Measurements from ENCODE around the gene DENND2C.

DENND2C gene

DNA sequence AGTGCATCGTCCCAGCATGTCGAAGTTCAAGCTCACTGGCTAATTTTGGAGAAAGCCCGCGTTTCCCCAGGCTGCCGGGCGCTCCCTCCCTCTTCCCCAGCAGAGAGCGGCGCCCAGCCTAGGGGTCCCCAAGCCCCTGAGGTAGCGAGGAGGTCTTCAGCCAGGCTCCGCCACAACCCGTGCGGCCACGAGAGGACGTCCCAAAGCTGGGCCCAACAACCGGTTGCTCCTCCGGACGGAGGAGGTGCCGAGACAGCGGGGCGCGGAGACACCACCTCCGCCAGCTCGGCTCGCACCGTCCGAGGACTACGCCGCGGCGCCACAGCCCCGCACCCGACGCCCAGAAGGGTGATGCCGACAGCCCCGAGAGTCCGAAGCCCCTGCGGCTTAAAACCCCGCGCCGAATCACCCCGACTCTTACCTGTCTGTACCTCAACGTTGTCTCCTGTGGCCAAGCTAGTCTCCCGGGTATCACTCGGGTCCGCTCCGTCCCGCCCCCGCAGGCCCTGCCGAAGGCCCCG, at the start of gene DENND2C:
Gene DENND2C, minus strand, starts transcription at position 488 of the 521 bp plus-strand sequence. CDS start 44,065 bp downstream, outside the sequence.
- DNase-seq (ENCODE audit: low read depth, low spot score): no peak
- peak within 1 kb of the TSS; percentile 99 for H3K27ac ChIP-seq

DNA sequence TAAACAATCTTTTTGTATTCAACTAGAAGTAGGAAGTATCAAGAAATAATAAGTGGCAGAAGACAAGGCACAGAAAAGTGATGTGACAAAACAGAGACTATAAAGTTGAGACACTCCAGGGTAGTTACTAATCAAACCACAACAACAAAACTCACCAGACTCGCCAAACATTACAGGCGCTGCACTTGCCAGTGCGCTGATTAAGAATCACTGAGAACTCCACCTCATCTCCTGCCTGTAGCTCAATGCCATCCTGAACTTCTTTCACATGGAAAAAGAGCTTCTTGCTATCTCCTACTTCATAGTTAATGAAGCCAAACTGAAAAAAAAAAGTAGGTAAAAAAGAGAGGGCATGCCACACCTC, 49.6 kb upstream of the DENND2C start:
- peak overlapping the region; percentile 85 for H3K27ac ChIP-seq
- DNase-seq (ENCODE audit: low read depth, low spot score): no peak

- peak overlapping the region; percentile 85 for H3K27ac ChIP-seq
- DNase-seq (ENCODE audit: low read depth, low spot score): peak; percentile 53
These were observed 49.0 kb upstream of the DENND2C start for GRCh38 chr1:114718661-114719423.

DNA sequence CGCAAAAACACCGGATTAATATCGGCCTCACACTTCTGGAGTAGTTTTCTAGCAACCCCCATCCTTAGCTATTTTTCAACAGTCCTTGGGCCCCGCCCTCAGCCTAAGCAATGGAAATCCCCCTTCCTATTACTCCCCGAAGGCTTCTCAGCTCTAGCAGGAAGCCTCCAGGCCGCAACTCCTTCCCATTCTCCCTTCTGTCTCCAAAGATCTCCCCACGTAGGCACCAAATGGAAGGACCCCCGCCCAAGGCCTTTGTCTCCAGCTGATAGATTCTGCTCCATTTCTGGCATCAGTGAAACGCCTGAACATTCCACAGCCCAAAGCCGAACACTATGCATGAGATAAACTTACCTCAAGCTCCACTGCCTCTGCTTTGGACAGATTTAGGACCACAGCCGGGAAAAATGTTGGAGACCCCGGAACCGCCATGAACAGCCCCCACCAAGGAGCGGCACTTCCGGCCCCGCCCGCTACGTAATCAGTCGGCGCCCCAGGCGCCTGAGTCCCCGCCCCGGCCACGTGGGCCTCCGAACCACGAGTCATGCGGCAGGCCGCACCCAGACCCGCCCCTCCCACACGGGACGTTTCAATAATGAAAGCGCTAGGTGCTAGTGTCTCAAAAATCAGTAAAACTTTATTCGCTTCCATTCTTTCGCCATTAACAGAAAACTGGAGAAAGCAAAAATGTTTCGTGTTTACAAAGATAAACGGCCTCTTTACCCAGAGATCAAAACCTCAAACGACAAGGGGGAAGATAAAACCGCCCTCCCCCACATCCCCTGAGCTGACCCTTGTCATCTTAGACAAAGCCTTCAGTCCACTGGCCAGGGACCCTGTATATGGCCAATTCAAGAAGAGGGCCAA, 46.7 kb upstream of the DENND2C start, which contains the start of gene NRAS:
Gene NRAS, minus strand, starts transcription at position 468 of the 867 bp plus-strand sequence. CDS start 611 bp downstream, outside the sequence.
- peak within 1 kb of the TSS; percentile 85 for H3K27ac ChIP-seq
- DNase-seq (ENCODE audit: low read depth, low spot score): no peak

GRCh38 chr1:114715952-114716303, 46.1 kb upstream of the DENND2C start:
- H3K27ac ChIP-seq: peak overlapping the region; percentile 85
- no peak for DNase-seq (ENCODE audit: low read depth, low spot score)

GRCh38 chr1:114712977-114713376, 43.1 kb upstream of the DENND2C start:
- no peak for DNase-seq (ENCODE audit: low read depth, low spot score)
- H3K27ac ChIP-seq: no peak overlapping the region

GRCh38 chr1:114710360-114710759, 40.5 kb upstream of the DENND2C start:
- no peak for DNase-seq (ENCODE audit: low read depth, low spot score)
- no peak overlapping the region for H3K27ac ChIP-seq

- H3K27ac ChIP-seq: no peak overlapping the region
- DNase-seq (ENCODE audit: low read depth, low spot score): no peak
These were observed 37.8 kb upstream of the DENND2C start for GRCh38 chr1:114707604-114708003.

DNA sequence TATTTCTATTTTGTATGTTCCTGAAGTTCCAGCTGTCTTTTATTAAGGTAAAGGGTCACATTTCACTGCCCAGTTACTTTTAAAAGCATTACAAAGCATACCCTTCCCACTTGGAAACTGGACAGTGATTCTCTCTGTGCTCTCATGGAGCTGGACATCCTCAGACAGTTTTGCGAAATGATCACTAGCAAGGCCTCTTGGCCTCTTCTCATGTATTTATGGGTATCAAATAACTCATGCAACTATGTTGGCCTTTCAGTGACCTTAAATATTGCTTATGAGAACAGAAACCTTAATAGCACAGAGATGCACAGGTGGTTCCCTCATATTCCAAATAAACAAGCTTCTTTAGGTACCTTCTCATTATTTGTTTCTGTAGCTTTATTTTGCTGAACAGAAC, 33.4 kb upstream of the DENND2C start:
- no peak for DNase-seq (ENCODE audit: low read depth, low spot score)
- H3K27ac ChIP-seq: no peak overlapping the region

DNA sequence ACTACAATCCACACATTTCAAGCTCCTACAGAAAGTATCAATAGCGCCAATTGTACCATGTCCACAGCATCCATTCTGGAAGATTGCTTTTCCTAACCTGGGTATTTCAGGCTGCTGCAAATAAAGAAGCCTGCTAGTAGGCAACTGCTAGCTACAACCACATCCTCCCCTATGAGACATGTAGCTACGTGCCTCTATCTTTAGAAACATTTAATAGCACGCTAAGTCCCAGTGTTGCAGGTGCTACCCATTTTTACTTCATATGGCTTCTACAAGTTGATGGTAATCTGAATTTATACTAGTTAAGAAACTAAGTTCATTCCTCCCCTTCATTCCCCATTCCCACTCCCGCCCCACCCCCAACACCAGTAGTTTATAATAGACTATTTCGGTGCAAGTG, 32.9 kb upstream of the DENND2C start:
- no peak for DNase-seq (ENCODE audit: low read depth, low spot score)

DNA sequence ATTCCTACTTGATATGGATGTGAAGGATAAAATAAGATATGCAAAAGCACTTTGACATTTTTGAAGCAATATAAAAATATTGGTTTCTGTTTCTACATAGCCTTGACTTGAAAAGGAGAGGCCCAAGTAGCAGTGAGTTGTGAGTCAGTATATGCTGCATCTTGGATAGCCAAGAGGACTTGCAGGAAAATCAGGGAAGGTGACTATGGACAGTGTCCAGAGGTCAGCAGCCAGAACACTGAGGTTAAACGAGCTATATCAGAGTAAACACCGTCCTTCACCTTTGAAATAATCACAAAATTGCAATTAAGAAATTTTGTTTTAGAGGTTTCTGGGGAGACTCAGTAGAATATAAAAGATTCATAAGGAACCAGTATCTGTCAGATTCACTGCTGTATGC, 32.1 kb upstream of the DENND2C start:
- DNase-seq (ENCODE audit: low read depth, low spot score): no peak
- no peak overlapping the region for H3K27ac ChIP-seq

More for the DNA sequence above, 32.9 kb upstream of the DENND2C start:
- no peak overlapping the region for H3K27ac ChIP-seq

DNA sequence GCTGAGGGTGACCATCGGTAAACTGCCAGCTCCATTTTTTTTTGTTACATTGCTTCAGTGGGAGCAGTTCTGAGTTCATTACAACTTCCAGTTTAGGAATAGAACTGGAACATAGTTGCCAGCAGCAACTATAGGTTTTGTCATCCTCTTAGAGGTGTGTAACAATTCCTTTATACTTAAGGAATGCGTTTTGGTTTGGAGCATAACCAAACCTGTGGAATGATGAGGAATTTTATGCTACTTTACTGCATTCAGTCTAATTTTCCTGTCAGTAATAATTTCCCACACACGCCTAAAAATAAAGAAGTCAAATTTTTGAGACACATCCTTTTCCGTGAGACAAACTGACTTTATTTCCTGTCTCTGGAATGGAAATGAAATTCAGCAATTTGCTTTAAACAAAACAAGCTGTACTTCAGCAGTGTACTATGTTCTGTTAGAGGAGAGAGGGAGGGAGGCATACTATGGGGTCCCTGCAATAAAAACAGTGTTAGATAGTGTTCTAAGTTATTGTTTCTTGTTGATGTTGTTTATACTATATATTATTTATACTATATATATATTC, 30.3 kb upstream of the DENND2C start:
- no peak overlapping the region for H3K27ac ChIP-seq
- no peak for DNase-seq (ENCODE audit: low read depth, low spot score)

DNA sequence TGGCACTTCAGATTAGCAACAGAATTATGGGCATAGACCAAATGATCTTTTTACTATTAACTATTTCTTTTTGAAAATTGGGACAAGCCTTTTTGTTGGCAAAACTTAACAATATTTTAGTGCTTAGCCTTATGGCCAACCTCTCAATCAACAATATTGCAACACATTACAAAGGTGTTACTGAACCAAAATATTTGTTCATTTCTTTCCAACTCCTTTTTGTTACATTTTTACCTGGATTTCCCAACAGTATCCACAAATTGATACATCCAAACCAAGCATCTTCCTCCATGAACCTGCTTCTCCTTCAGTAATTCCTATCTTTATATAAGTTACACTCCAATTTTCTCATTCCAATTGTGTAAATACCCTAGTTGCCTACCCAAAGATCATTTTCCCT, 27.0 kb upstream of the DENND2C start:
- no peak overlapping the region for H3K27ac ChIP-seq
- no peak for DNase-seq (ENCODE audit: low read depth, low spot score)

DNA sequence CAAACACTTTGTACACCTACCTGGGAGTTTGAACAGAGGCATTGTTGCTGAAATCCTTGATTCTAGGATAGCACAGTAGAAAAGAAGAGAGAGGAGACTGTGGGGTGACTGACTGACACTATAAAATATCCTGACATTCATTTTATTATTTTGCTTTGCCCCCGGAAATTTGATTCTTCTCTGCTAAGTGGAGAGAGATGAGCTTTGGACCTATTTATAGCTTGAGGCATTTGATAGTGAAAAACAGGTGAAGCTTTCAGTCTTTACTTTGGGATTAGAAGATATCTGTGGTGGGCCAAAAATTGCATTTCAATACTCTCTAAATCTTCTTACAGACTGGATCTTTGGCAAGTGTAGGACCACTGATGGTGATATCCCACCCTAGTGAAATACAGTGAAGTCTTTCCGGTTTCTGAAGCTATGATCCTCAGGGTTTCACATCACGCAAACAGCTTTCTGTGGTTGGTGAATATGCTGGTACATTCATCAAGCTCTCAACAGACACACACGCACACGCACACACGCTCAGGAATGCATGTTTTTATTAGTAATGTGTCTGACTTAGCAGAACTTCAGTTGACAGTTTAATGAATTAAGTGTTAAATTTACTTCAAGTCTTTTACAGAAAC, 25.7 kb upstream of the DENND2C start, which contains the start of gene AMPD1:
Gene AMPD1, minus strand, starts transcription at position 117 of the 629 bp plus-strand sequence. Its CDS starts 75 bp downstream, at position 42.
- no peak within 1 kb of the TSS for H3K27ac ChIP-seq
- DNase-seq (ENCODE audit: low read depth, low spot score): peak; percentile 54

GRCh38 chr1:114694540-114695310, 24.9 kb upstream of the DENND2C start:
- H3K27ac ChIP-seq: no peak overlapping the region
- DNase-seq (ENCODE audit: low read depth, low spot score): no peak

GRCh38 chr1:114692947-114693346, 23.1 kb upstream of the DENND2C start:
- no peak for DNase-seq (ENCODE audit: low read depth, low spot score)
- H3K27ac ChIP-seq: no peak overlapping the region

DNA sequence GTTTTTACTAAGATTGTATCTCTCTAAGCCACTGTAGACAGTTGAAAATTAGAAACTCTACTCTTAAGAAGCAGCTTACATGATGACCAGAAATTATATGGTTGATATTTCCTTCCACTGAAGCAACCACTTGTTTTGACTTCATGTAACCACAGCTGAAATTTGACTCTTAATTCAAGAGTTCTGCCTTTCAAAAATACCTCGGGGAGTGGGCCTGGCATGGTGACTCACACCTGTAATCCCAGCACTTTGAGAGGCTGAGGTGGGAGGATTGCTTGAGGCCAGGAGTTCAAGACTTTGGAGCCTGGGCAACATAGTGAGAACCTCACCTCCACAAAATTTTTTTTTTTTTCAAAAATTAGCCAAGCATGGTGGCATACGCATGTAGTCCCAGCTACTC, 21.2 kb upstream of the DENND2C start:
- H3K27ac ChIP-seq: no peak overlapping the region
- DNase-seq (ENCODE audit: low read depth, low spot score): no peak

DNA sequence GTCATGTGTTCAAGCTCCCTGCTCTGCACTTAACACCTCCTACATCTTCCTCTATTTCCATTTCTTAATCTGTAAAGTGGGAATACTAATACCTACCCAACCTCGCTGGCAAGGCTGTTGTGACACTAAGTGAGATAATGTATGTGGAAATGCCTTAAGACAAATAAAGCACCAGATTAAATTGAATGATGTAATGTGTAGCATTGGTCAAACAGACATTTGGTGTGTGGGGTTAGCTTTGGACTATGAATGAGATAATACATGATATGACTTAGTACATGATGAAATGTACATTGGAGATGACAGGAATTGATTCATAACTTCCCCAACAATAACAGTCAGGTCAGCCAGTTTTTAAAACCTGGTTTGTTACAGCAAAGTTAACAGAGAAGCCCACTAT, 20.3 kb upstream of the DENND2C start:
- no peak for DNase-seq (ENCODE audit: low read depth, low spot score)
- no peak overlapping the region for H3K27ac ChIP-seq

- no peak for DNase-seq (ENCODE audit: low read depth, low spot score)
- H3K27ac ChIP-seq: no peak overlapping the region
These were observed 18.7 kb upstream of the DENND2C start for GRCh38 chr1:114688526-114688925.
